Activated CD4-positive, alpha-beta T cell treated with anti-CD3 and anti-CD28 coated beads, Interleukin-2, amount 50 U/mL, for 1 hour (primary cell): ENCODE data around the gene TLE3.

Experiments
- DNase-seq: peaks from one replicate; pipeline ENCODE4 v3.0.0-alpha.2; 2020

Gene TLE3

GRCh38 chr15:69998541-69999391, 99.0 kb downstream of the TLE3 start:
- DNase-seq: no peak

GRCh38 chr15:69997813-69998212, 99.9 kb downstream of the TLE3 start:
- DNase-seq: no peak
